ENCODE results near the gene ZNF343. TPM values are rescaled to one million over a fixed set of nuclear protein-coding genes. Genes with fewer than 3 reads are reported as not detected.

The ZNF343 gene
- polyA plus RNA-seq, 1 experiment, result 8.2 TPM

- ChIA-PET CTCF (interaction anchor here (0.7 to 5.0 kb wide), 30 partner anchors 11 to 687 kb away, joined by 3 to 71 read pairs (median 4); partner anchors contain the start of gene SNRPB), POLR2A (no interaction called here)
- no peak for DNase-seq (ENCODE audit: low read depth)
- Histone ChIP-seq H3K27me3 (ENCODE audit: control insufficient read depth, insufficient read depth, low read length) (no peaks in the 10 kb centered on the region), H3K36me3 (ENCODE audit: control insufficient read depth, insufficient read depth, low read length) (no peaks in the 10 kb centered on the region), H3K4me3 (ENCODE audit: low read depth, low read length) (no peak overlapping the region)
- TF ChIP-seq, protein P1, sequence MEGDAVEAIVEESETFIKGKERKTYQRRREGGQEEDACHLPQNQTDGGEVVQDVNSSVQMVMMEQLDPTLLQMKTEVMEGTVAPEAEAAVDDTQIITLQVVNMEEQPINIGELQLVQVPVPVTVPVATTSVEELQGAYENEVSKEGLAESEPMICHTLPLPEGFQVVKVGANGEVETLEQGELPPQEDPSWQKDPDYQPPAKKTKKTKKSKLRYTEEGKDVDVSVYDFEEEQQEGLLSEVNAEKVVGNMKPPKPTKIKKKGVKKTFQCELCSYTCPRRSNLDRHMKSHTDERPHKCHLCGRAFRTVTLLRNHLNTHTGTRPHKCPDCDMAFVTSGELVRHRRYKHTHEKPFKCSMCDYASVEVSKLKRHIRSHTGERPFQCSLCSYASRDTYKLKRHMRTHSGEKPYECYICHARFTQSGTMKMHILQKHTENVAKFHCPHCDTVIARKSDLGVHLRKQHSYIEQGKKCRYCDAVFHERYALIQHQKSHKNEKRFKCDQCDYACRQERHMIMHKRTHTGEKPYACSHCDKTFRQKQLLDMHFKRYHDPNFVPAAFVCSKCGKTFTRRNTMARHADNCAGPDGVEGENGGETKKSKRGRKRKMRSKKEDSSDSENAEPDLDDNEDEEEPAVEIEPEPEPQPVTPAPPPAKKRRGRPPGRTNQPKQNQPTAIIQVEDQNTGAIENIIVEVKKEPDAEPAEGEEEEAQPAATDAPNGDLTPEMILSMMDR (IDR thresholded peaks at IDR 0.05; ENCODE audit: insufficient read depth, low read depth, low read length), result peak; percentile 93
Observed at GRCh38 chr20:2451939-2452732, 56.6 kb downstream of the ZNF343 start.

- CTCF ChIA-PET, result interaction anchor here (0.8 to 5.0 kb wide), 25 partner anchors 11 to 496 kb away, joined by 3 to 71 read pairs (median 5); no protein-coding TSS in a partner anchor
- TF ChIP-seq, protein P1 (IDR thresholded peaks at IDR 0.05; ENCODE audit: insufficient read depth, low read depth, low read length), result no peak
- Histone ChIP-seq H3K36me3 (ENCODE audit: control insufficient read depth, insufficient read depth, low read length) (no peaks in the 10 kb centered on the region), H3K27me3 (ENCODE audit: control insufficient read depth, insufficient read depth, low read length) (no peaks in the 10 kb centered on the region), H3K4me3 (ENCODE audit: low read depth, low read length) (no peak overlapping the region)
- DNase-seq (ENCODE audit: low read depth), result no peak
- POLR2A ChIA-PET, result no interaction called here
Observed at GRCh38 chr20:2451422-2451821, 57.3 kb downstream of the ZNF343 start.

- no peak for DNase-seq (ENCODE audit: low read depth)
- ChIA-PET POLR2A (no interaction called here), CTCF (interaction anchor here (5.0 kb wide), 1 partner anchor 242 kb away, joined by 71 read pairs; no protein-coding TSS in a partner anchor)
Observed at GRCh38 chr20:2449386-2449785, 59.3 kb downstream of the ZNF343 start.

GRCh38 chr20:2446845-2447244 is 61.9 kb downstream of the ZNF343 start:
- no peaks in the 10 kb centered on the region for H3K27me3 ChIP-seq (ENCODE audit: control insufficient read depth, insufficient read depth, low read length)
- no peaks in the 10 kb centered on the region for H3K36me3 ChIP-seq (ENCODE audit: control insufficient read depth, insufficient read depth, low read length)
- CTCF ChIA-PET, result interaction anchor here (1.2 to 2.1 kb wide), 2 partner anchors 16 to 239 kb away, joined by 3 to 13 read pairs; no protein-coding TSS in a partner anchor
- H3K4me3 ChIP-seq (ENCODE audit: low read depth, low read length), result no peak overlapping the region
- POLR2A ChIA-PET, result no interaction called here
- DNase-seq (ENCODE audit: low read depth), result no peak
- TF ChIP-seq, protein P1 (IDR thresholded peaks at IDR 0.05; ENCODE audit: insufficient read depth, low read depth, low read length), result no peak

More at GRCh38 chr20:2449386-2449785, 59.3 kb downstream of the ZNF343 start:
- no peaks in the 10 kb centered on the region for H3K36me3 ChIP-seq (ENCODE audit: control insufficient read depth, insufficient read depth, low read length)
- no peaks in the 10 kb centered on the region for H3K27me3 ChIP-seq (ENCODE audit: control insufficient read depth, insufficient read depth, low read length)
- no peak overlapping the region for H3K4me3 ChIP-seq (ENCODE audit: low read depth, low read length)
- TF ChIP-seq, protein P1 (IDR thresholded peaks at IDR 0.05; ENCODE audit: insufficient read depth, low read depth, low read length), result no peak

Small RNAs within 50 kb of the gene (small RNA-seq; reads per million reads assigned to genes)
- gene RF00019 (ENCODE audit: insufficient read length, low read depth, low replicate concordance), result not detected

Other genes with a start within 250 kb of the ZNF343 start
- not detected in 2 replicates for gene TGM3, start 212.9 kb downstream of the ZNF343 start, polyA plus RNA-seq (2011; rRNA removed)
- not detected in 2 replicates for gene TGM6, start 128.0 kb downstream of the ZNF343 start, polyA plus RNA-seq (2011; rRNA removed)
- gene SNRPB, start 38.1 kb downstream of the ZNF343 start, polyA plus RNA-seq (2011; rRNA removed), result 149 and 178 TPM in 2 replicates
- gene TMC2, start 27.7 kb upstream of the ZNF343 start, polyA plus RNA-seq (2011; rRNA removed), result not detected in 2 replicates
- 131 and 136 TPM in 2 replicates for gene NOP56, start 143.7 kb upstream of the ZNF343 start, polyA plus RNA-seq (2011; rRNA removed)
- gene IDH3B, start 155.3 kb upstream of the ZNF343 start, polyA plus RNA-seq (2011; rRNA removed), result 113 and 143 TPM in 2 replicates
- 1.2 and 1.9 TPM in 2 replicates for gene EBF4, start 183.9 kb upstream of the ZNF343 start, polyA plus RNA-seq (2011; rRNA removed)

Measured in BJ (cell line).